ENCODE results near the gene FITM2. TPM values are rescaled to one million over a fixed set of nuclear protein-coding genes. Genes with fewer than 3 reads are reported as not detected.
"Not testable (repeated sequence)": the region's sequence is repeated elsewhere in the genome, so short reads cannot be mapped to it uniquely, and the experiment has no call there.

Gene FITM2
- total RNA-seq, 4 donors from 2014 or later = 7.6 to 10.1 (median 8.7) TPM

DNA sequence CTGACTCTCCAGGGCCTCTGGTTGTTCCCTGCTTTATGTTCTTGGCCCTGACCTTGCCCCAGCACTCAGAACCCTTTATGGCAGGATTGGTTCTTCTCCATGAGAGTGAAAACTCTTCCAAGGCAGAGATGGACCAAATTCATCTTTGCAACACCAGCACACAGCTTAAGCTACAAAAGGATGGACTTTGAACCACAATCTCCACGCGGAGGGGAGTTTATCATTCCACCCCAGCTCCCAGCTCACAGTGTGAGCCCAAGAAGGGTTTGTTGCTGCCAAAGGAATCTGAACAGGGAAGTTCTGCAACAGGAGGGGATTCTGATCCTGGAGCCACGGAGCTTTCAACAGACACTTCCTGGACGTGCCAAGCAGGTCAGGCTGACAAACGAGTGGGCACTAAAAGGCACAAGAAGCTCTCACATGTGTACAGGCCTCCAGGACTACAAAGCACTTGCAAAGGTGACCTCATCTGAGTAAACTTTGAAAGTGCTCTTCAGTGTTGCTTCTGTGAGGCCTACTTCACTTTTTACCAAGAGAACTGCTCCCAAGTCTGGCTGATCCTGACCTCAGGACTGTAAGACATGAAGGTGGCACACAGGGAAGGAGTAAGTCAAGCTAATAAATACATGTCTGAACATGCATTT, 8.9 kb downstream of the FITM2 start:
- ATAC-seq (no peak), DNase-seq (no peak)
- Histone ChIP-seq H3K27me3 (no peaks in the 10 kb centered on the region), H3K4me3 (no peak overlapping the region), H3K27ac (no peak overlapping the region), H3K9me3 (no peaks in the 10 kb centered on the region), H3K36me3 (no peaks in the 10 kb centered on the region), H3K4me1 (no peaks in the 10 kb centered on the region)
- in situ Hi-C loops (cut with MboI; ENCODE audit: low sequenced_read_pairs in 4 of 4) (loop anchor here (10.0 to 25.0 kb wide), 2 partner anchors 187 to 190 kb away; no protein-coding TSS in a partner anchor), intact Hi-C loops (cut with DNase I; ENCODE audit: low total_unique reads) (loop anchor here (10.0 kb wide), 1 partner anchor 847 kb away; the partner anchor contains the start of gene SRSF6)
- TF ChIP-seq, protein P1, sequence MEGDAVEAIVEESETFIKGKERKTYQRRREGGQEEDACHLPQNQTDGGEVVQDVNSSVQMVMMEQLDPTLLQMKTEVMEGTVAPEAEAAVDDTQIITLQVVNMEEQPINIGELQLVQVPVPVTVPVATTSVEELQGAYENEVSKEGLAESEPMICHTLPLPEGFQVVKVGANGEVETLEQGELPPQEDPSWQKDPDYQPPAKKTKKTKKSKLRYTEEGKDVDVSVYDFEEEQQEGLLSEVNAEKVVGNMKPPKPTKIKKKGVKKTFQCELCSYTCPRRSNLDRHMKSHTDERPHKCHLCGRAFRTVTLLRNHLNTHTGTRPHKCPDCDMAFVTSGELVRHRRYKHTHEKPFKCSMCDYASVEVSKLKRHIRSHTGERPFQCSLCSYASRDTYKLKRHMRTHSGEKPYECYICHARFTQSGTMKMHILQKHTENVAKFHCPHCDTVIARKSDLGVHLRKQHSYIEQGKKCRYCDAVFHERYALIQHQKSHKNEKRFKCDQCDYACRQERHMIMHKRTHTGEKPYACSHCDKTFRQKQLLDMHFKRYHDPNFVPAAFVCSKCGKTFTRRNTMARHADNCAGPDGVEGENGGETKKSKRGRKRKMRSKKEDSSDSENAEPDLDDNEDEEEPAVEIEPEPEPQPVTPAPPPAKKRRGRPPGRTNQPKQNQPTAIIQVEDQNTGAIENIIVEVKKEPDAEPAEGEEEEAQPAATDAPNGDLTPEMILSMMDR (IDR thresholded peaks at IDR 0.05 in 4 of 5, conservative IDR thresholded peaks at IDR 0.05 in 1 of 5) = no peak
- TF ChIP-seq POLR2A (IDR thresholded peaks at IDR 0.05) = no peak

DNA sequence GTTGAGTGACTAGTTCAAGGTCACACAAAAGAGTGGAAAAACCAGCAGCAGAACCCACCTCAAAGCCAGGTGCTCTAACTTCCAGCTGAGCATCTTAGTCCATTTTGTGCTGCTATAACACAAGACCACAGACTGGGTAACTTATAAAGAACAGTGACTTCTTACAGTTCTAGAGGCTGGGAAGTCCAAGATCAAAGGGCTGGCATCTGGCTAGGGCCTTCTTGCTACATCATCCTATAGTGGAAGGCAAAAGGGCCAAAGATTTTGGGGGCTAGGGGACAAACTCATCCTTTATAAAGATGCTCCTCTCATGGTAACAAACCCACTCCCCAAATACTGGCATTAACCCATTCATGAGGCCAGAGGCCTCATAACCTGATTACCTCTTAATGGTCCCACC, 9.7 kb downstream of the FITM2 start:
- ATAC-seq (no peak), DNase-seq (no peak)
- H3K27ac ChIP-seq = no peak overlapping the region
- no peaks in the 10 kb centered on the region for H3K9me3 ChIP-seq
- H3K4me1 ChIP-seq = no peaks in the 10 kb centered on the region
- no peak for TF ChIP-seq POLR2A (IDR thresholded peaks at IDR 0.05)
- TF ChIP-seq, protein P1 (IDR thresholded peaks at IDR 0.05 in 4 of 5, conservative IDR thresholded peaks at IDR 0.05 in 1 of 5) = no peak
- H3K4me3 ChIP-seq = no peak overlapping the region
- H3K27me3 ChIP-seq = no peaks in the 10 kb centered on the region
- intact Hi-C loops (cut with DNase I; ENCODE audit: low total_unique reads) = loop anchor here (10.0 kb wide), 1 partner anchor 846 kb away; the partner anchor contains the start of gene SRSF6
- in situ Hi-C loops (cut with MboI; ENCODE audit: low sequenced_read_pairs in 4 of 4) = loop anchor here (10.0 to 25.0 kb wide), 2 partner anchors 186 to 189 kb away; no protein-coding TSS in a partner anchor
- no peaks in the 10 kb centered on the region for H3K36me3 ChIP-seq

DNA sequence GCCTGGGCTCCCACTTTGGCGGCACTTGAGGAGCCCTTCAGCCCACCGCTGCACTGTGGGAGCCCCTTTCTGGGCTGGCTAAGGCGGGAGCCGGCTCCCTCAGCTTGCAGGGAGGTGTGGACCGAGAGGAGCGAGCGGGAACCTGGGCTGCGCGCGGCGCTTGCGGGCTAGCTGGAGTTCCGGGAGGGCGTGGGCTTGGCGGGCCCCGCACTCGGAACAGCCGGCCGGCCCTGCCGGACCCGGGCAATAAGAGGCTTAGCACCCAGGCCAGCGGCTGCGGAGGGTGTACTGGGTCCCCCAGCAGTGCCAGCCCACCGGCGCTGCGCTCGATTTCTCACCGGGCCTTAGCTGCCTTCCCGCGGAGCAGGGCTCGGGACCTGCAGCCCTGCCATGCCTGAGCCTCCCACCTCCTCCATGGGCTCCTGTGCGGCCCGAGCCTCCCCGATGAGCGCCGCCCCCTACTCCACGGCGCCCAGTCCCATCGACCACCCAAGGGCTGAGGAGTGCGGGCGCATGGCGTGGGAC, 11.9 kb downstream of the FITM2 start:
- H3K36me3 ChIP-seq; H3K9me3 ChIP-seq; H3K27me3 ChIP-seq; in situ Hi-C loops (cut with MboI; ENCODE audit: low sequenced_read_pairs in 4 of 4); H3K4me1 ChIP-seq; intact Hi-C loops (cut with DNase I; ENCODE audit: low total_unique reads); H3K4me3 ChIP-seq; DNase-seq; ATAC-seq; H3K27ac ChIP-seq: not testable (repeated sequence)

DNA sequence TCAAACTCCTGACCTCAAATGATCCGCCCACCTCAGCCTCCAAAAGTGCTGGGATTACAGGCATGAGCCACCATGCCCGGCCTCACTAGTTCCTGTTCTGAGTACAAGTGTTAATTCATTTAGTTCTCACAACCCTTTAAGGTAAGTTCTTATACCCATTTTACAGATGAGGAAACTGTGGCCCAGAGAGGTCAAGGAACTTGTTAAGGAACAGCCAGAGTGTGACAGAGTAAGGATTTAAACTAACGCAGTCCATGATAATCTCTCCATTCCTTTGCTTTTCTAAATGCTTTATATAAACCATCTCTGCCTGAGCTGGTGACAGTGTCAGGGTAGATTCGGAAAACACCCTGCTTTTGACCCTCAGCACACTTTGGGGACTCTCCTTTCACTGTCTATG, 13.3 kb downstream of the FITM2 start:
- DNase-seq (no peak), ATAC-seq (no peak)
- Histone ChIP-seq H3K36me3 (no peaks in the 10 kb centered on the region), H3K9me3 (no peaks in the 10 kb centered on the region), H3K4me3 (no peak overlapping the region), H3K27ac (no peak overlapping the region), H3K27me3 (no peaks in the 10 kb centered on the region), H3K4me1 (no peaks in the 10 kb centered on the region)
- intact Hi-C loops (cut with DNase I; ENCODE audit: low total_unique reads) = no loop called here
- in situ Hi-C loops (cut with MboI; ENCODE audit: low sequenced_read_pairs in 4 of 4) = no loop called here
- TF ChIP-seq, protein P1 (IDR thresholded peaks at IDR 0.05 in 4 of 5, conservative IDR thresholded peaks at IDR 0.05 in 1 of 5) = no peak
- TF ChIP-seq POLR2A (IDR thresholded peaks at IDR 0.05) = no peak

DNA sequence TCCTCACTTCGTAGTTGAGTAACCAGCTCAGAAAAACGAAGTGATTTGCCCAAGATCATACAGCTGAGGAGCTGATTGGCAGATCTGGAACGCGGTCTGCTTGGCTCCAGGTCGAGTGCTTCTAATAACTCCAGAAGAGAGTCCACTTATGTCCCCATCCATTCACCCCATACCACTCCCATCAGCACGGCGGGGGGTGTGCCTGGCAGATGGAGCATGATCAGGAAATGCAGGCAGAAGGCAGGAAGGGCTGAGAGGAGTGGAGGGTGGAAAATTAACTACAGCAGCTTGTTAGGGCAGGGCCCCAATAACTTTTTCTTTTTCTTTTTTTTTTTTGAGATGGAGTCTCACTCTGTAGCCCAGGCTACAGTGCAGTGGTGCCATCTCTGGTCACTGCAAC, 15.0 kb downstream of the FITM2 start:
- Histone ChIP-seq H3K27ac (no peak overlapping the region), H3K4me1 (no peaks in the 10 kb centered on the region), H3K36me3 (no peaks in the 10 kb centered on the region), H3K9me3 (no peaks in the 10 kb centered on the region), H3K4me3 (no peak overlapping the region), H3K27me3 (no peaks in the 10 kb centered on the region)
- TF ChIP-seq POLR2A (IDR thresholded peaks at IDR 0.05) = no peak
- TF ChIP-seq, protein P1 (IDR thresholded peaks at IDR 0.05 in 4 of 5, conservative IDR thresholded peaks at IDR 0.05 in 1 of 5) = no peak
- ATAC-seq (no peak), DNase-seq (no peak)
- in situ Hi-C loops (cut with MboI; ENCODE audit: low sequenced_read_pairs in 4 of 4) = no loop called here
- intact Hi-C loops (cut with DNase I; ENCODE audit: low total_unique reads) = no loop called here
